CD4-positive, alpha-beta memory T cell (primary cell): ENCODE results near the gene FMN1. TPM values are rescaled to one million over a fixed set of nuclear protein-coding genes. Genes with fewer than 3 reads are reported as not detected.

Experiments used
- CTCF ChIA-PET: fragments of 350-600 bp; sonication (Branson Sonifier 250); formaldehyde crosslinking; loops from one replicate; lab custom pipeline; 2021; ENCODE audit warnings: inconsistent platforms; ENCODE audit not compliant: partially characterized antibody; lab: Charles Lee
- POLR2A ChIA-PET: fragments of 350-600 bp; sonication (Branson Sonifier 250); formaldehyde crosslinking; loops from one replicate; lab custom pipeline; 2021; ENCODE audit not compliant: partially characterized antibody; lab: Charles Lee
- DNase-seq, 5 donors: peaks; one replicate each; pipeline versions ENCODE4 v3.0.0 to v3.0.0-alpha.2; 2020 to 2022; ENCODE audit warnings: mixed read lengths in 1 of 5
- H3K27ac ChIP-seq: one replicate; pipeline ENCODE4 v1.7.0; 2013; ENCODE audit warnings: low read depth, low read length
- H3K27me3 ChIP-seq: 2 replicates; pipeline ENCODE4 v1.7.0; 2013; ENCODE audit warnings: mild to moderate bottlenecking, low read length, moderate library complexity; ENCODE audit not compliant: insufficient read depth
- H3K36me3 ChIP-seq: 2 replicates; pipeline ENCODE4 v1.7.0; 2013; ENCODE audit warnings: mild to moderate bottlenecking, low read length, moderate library complexity; ENCODE audit not compliant: insufficient read depth
- H3K4me1 ChIP-seq: 2 replicates; pipeline ENCODE4 v1.7.0; 2013; ENCODE audit warnings: mild to moderate bottlenecking, low read length, moderate library complexity; ENCODE audit not compliant: insufficient read depth
- H3K4me3 ChIP-seq, 2 donors: one replicate each; pipeline ENCODE4 v1.7.0; 2013; ENCODE audit warnings: low read length in 2 of 2, mild to moderate bottlenecking in 1 of 2
- H3K9me3 ChIP-seq, 2 donors: one replicate each; pipeline ENCODE4 v1.7.0; 2013; ENCODE audit warnings: low read length in 2 of 2, control low read depth in 1 of 2; ENCODE audit not compliant: control insufficient read depth in 1 of 2
- H3K27ac Mint-ChIP-seq, 7 donors: one replicate each; pipeline ENCODE4 v1.8.0; 2020 to 2021; ENCODE audit warnings: mixed read lengths in 7 of 7, mild to moderate bottlenecking in 6 of 7, inconsistent platforms in 3 of 7, moderate library complexity in 3 of 7
- H3K27me3 Mint-ChIP-seq, 2 donors: one replicate each; pipeline ENCODE4 v1.8.0; 2020 to 2021; ENCODE audit warnings: mixed read lengths in 2 of 2
- H3K36me3 Mint-ChIP-seq, 2 donors: one replicate each; pipeline ENCODE4 v1.8.0; 2020 to 2021; ENCODE audit warnings: mixed read lengths in 2 of 2, inconsistent platforms in 1 of 2, mild to moderate bottlenecking in 1 of 2
- H3K4me1 Mint-ChIP-seq, 4 donors: one replicate each; pipeline ENCODE4 v1.8.0; 2020 to 2021; ENCODE audit warnings: mixed read lengths in 4 of 4, mild to moderate bottlenecking in 1 of 4
- H3K4me3 Mint-ChIP-seq, 8 donors: one replicate each; pipeline ENCODE4 v1.8.0; 2020 to 2021; ENCODE audit warnings: mixed read lengths in 8 of 8, mild to moderate bottlenecking in 7 of 8, moderate library complexity in 6 of 8, inconsistent platforms in 3 of 8
- H3K9me3 Mint-ChIP-seq, 8 donors: one replicate each; pipeline ENCODE4 v1.8.0; 2020 to 2021; ENCODE audit warnings: mixed read lengths in 8 of 8, mild to moderate bottlenecking in 5 of 8, inconsistent platforms in 3 of 8, moderate library complexity in 1 of 8
- intact Hi-C: fragments of 100-400 bp; cut with micrococcal nuclease; formaldehyde crosslinking; loops from one replicate; pipeline ENCODE4 v1.15.1; 2023
- polyA plus RNA-seq, 2 donors: library from polyadenylated mRNA; unstranded; fragments of 300-500 nt; fragmentation: Illumina TruSeq; gene quantifications; one replicate each; pipeline ENCODE4 v1.2.3, GENCODE V29; 2021
- total RNA-seq, 2 experiments: library from RNA; stranded (reverse); gene quantifications; one replicate each; pipeline ENCODE4 v1.2.3, GENCODE V29; 2021

The FMN1 gene
- total and polyA plus RNA-seq, 4 experiments from 2014 or later, result 0.02 to 0.84 (median 0.38) TPM

- H3K4me1 Mint-ChIP-seq, result peaks cover 0 to 13% (median under 1%) of the 10 kb centered on the region in 4 donors
- Histone ChIP-seq H3K36me3 (no peaks in the 10 kb centered on the region), H3K4me3 (no peak overlapping the region), H3K9me3 (no peaks in the 10 kb centered on the region), H3K4me1 (no peaks in the 10 kb centered on the region), H3K27me3 (no peaks in the 10 kb centered on the region), H3K27ac (no peak overlapping the region)
- no peaks in the 10 kb centered on the region for H3K36me3 Mint-ChIP-seq
- POLR2A ChIA-PET, result no interaction called here
- H3K4me3 Mint-ChIP-seq, result no peak overlapping the region
- intact Hi-C loops, result no loop called here
- peaks cover 0 to 2% (median 0%) of the 10 kb centered on the region in 8 donors for H3K9me3 Mint-ChIP-seq
- CTCF ChIA-PET, result no interaction called here
- H3K27me3 Mint-ChIP-seq, result peaks cover 0 to 1% of the 10 kb centered on the region in 2 donors
- DNase-seq, result no peak
- no peak overlapping the region for H3K27ac Mint-ChIP-seq
Measured at GRCh38 chr15:32857732-32858131, 336.8 kb downstream of the FMN1 start.

GRCh38 chr15:32856753-32857152 lies 337.8 kb downstream of the FMN1 start:
- H3K9me3 ChIP-seq, result no peaks in the 10 kb centered on the region
- intact Hi-C loops, result no loop called here
- no peak for DNase-seq

GRCh38 chr15:32855942-32856341 lies 338.6 kb downstream of the FMN1 start:
- H3K4me1 Mint-ChIP-seq, result peaks cover 0 to 5% (median under 1%) of the 10 kb centered on the region in 4 donors
- H3K4me3 Mint-ChIP-seq, result no peak overlapping the region

More at GRCh38 chr15:32856753-32857152, 337.8 kb downstream of the FMN1 start:
- peaks cover 0 to 2% (median 0%) of the 10 kb centered on the region in 8 donors for H3K9me3 Mint-ChIP-seq
- no peak overlapping the region for H3K27ac ChIP-seq
- no peaks in the 10 kb centered on the region for H3K4me1 ChIP-seq
- no peak overlapping the region for H3K27ac Mint-ChIP-seq
- H3K27me3 Mint-ChIP-seq, result peaks cover 1 to 2% of the 10 kb centered on the region in 2 donors
- ChIA-PET POLR2A (no interaction called here), CTCF (no interaction called here)
- peaks cover 0 to 6% (median under 1%) of the 10 kb centered on the region in 4 donors for H3K4me1 Mint-ChIP-seq
- H3K4me3 Mint-ChIP-seq, result no peak overlapping the region
- H3K27me3 ChIP-seq, result no peaks in the 10 kb centered on the region
- no peaks in the 10 kb centered on the region for H3K36me3 Mint-ChIP-seq
- no peaks in the 10 kb centered on the region for H3K36me3 ChIP-seq
- no peak overlapping the region for H3K4me3 ChIP-seq

GRCh38 chr15:32853592-32853991 lies 340.9 kb downstream of the FMN1 start:
- ChIA-PET POLR2A (no interaction called here), CTCF (no interaction called here)
- no peak for DNase-seq
- H3K9me3 Mint-ChIP-seq, result no peaks in the 10 kb centered on the region
- H3K27me3 ChIP-seq, result no peaks in the 10 kb centered on the region
- H3K27me3 Mint-ChIP-seq, result peaks cover 1 to 4% of the 10 kb centered on the region in 2 donors
- H3K4me3 ChIP-seq, result no peak overlapping the region
- H3K27ac Mint-ChIP-seq, result no peak overlapping the region
- H3K36me3 Mint-ChIP-seq, result no peaks in the 10 kb centered on the region
- H3K27ac ChIP-seq, result no peak overlapping the region
- intact Hi-C loops, result no loop called here
- H3K4me1 ChIP-seq, result no peaks in the 10 kb centered on the region
- H3K9me3 ChIP-seq, result no peaks in the 10 kb centered on the region
- H3K36me3 ChIP-seq, result no peaks in the 10 kb centered on the region
- peaks cover 0 to 1% (median 0%) of the 10 kb centered on the region in 4 donors for H3K4me1 Mint-ChIP-seq
- no peak overlapping the region for H3K4me3 Mint-ChIP-seq

More at GRCh38 chr15:32855942-32856341, 338.6 kb downstream of the FMN1 start:
- no peak for DNase-seq
- no peak overlapping the region for H3K27ac ChIP-seq
- ChIA-PET POLR2A (no interaction called here), CTCF (no interaction called here)
- no peaks in the 10 kb centered on the region for H3K9me3 ChIP-seq
- H3K4me3 ChIP-seq, result no peak overlapping the region
- Mint-ChIP-seq H3K27me3 (peaks cover 1 to 4% of the 10 kb centered on the region in 2 donors), H3K27ac (no peak overlapping the region), H3K36me3 (no peaks in the 10 kb centered on the region), H3K9me3 (peaks cover 0 to 2% (median 0%) of the 10 kb centered on the region in 8 donors)
- no peaks in the 10 kb centered on the region for H3K27me3 ChIP-seq
- intact Hi-C loops, result no loop called here
- H3K4me1 ChIP-seq, result no peaks in the 10 kb centered on the region
- no peaks in the 10 kb centered on the region for H3K36me3 ChIP-seq

GRCh38 chr15:32852771-32853170 lies 341.7 kb downstream of the FMN1 start:
- H3K36me3 Mint-ChIP-seq, result no peaks in the 10 kb centered on the region

GRCh38 chr15:32852017-32852416 lies 342.5 kb downstream of the FMN1 start:
- no peak overlapping the region for H3K4me3 Mint-ChIP-seq
- Histone ChIP-seq H3K4me1 (no peaks in the 10 kb centered on the region), H3K4me3 (no peak overlapping the region), H3K27me3 (no peaks in the 10 kb centered on the region), H3K36me3 (no peaks in the 10 kb centered on the region), H3K9me3 (no peaks in the 10 kb centered on the region), H3K27ac (no peak overlapping the region)
- no peak overlapping the region for H3K27ac Mint-ChIP-seq
- intact Hi-C loops, result no loop called here
- peaks cover 3 to 4% of the 10 kb centered on the region in 2 donors for H3K27me3 Mint-ChIP-seq
- DNase-seq, result no peak
- H3K9me3 Mint-ChIP-seq, result no peaks in the 10 kb centered on the region
- no peaks in the 10 kb centered on the region for H3K4me1 Mint-ChIP-seq
- no peaks in the 10 kb centered on the region for H3K36me3 Mint-ChIP-seq
- ChIA-PET POLR2A (no interaction called here), CTCF (no interaction called here)

More at GRCh38 chr15:32852771-32853170, 341.7 kb downstream of the FMN1 start:
- no peak overlapping the region for H3K4me3 Mint-ChIP-seq
- H3K4me1 Mint-ChIP-seq, result no peaks in the 10 kb centered on the region
- H3K9me3 Mint-ChIP-seq, result no peaks in the 10 kb centered on the region
- H3K27me3 Mint-ChIP-seq, result peaks cover 3 to 4% of the 10 kb centered on the region in 2 donors
- intact Hi-C loops, result no loop called here
- POLR2A ChIA-PET, result no interaction called here
- CTCF ChIA-PET, result no interaction called here
- Histone ChIP-seq H3K4me3 (no peak overlapping the region), H3K36me3 (no peaks in the 10 kb centered on the region), H3K27ac (no peak overlapping the region), H3K9me3 (no peaks in the 10 kb centered on the region), H3K4me1 (no peaks in the 10 kb centered on the region), H3K27me3 (no peaks in the 10 kb centered on the region)
- no peak for DNase-seq
- no peak overlapping the region for H3K27ac Mint-ChIP-seq

- Histone ChIP-seq H3K27ac (no peak overlapping the region), H3K27me3 (no peaks in the 10 kb centered on the region), H3K9me3 (no peaks in the 10 kb centered on the region), H3K4me1 (no peaks in the 10 kb centered on the region), H3K4me3 (no peak overlapping the region), H3K36me3 (no peaks in the 10 kb centered on the region)
- Mint-ChIP-seq H3K27me3 (peaks cover 3 to 4% of the 10 kb centered on the region in 2 donors), H3K9me3 (no peaks in the 10 kb centered on the region), H3K27ac (no peak overlapping the region), H3K4me1 (no peaks in the 10 kb centered on the region), H3K4me3 (no peak overlapping the region), H3K36me3 (no peaks in the 10 kb centered on the region)
- intact Hi-C loops, result no loop called here
- DNase-seq, result no peak
- CTCF ChIA-PET, result no interaction called here
- POLR2A ChIA-PET, result no interaction called here
Measured at GRCh38 chr15:32851572-32851971, 342.9 kb downstream of the FMN1 start.
